D341Med (cell line): ENCODE data around the gene SPRED1.

Experiments
- DNase-seq: peaks from one replicate; pipeline ENCODE4 v3.0.0; 2012; ENCODE audit warnings: low spot score

Gene SPRED1

DNA sequence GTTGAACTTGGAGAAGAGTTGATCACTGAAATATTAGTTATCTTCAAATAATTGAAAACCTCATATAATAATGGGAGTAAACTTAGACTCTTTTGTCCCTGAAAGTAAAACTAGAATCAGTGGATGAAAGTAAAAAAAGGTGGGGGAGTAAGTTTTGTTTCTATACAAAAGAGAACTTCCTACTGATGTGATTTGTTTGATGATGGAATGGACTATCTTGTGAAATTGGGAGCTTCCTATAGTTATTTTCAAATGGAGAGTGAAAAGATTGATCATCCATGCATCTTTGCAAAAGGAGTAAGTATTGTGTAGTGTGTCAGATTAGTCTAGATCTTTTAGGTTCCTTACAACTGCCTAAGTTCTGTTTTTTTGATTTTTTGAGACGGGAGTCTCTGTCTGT is 28.4 kb downstream of the SPRED1 start:
- no peak for DNase-seq

DNA sequence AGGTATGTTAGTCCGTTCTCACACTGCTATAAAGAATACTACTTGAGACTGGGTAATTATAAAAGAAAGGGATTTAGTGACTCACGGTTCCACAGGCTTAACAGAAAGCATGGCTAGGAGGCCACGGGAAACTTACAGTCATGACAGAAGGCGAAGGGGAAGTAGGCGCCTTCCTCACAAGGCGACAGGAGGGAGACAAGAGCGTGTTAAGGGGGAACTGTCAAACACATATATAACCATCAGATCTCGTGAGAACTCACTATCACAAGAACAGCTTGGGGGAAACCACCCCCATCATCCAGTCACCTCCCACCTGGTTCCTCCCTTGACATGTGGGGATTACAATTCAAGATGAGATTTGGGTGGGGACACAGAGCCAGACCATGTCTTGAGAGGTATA is 30.4 kb downstream of the SPRED1 start:
- no peak for DNase-seq

- DNase-seq, result no peak
Measured at GRCh38 chr15:38285456-38285855, 32.8 kb downstream of the SPRED1 start.

DNA sequence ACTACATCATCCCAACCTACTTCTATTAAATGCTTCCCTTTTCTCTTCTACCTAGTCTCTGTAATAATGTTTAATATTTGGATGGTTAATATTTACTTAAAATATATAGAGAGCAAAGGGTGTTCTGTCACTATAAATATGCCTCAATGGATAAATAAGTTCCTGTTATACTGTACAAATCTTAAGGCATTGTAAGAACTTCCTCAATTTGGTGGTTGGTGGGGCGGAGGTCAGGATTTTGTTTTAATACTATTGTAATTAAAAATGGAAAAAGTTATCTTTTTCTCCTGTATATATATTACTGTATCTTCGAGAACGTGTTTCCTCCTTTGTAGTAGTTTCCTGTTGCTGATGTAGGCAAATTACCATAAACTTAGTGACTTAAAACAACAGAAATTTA is 41.5 kb downstream of the SPRED1 start:
- DNase-seq, result no peak

DNA sequence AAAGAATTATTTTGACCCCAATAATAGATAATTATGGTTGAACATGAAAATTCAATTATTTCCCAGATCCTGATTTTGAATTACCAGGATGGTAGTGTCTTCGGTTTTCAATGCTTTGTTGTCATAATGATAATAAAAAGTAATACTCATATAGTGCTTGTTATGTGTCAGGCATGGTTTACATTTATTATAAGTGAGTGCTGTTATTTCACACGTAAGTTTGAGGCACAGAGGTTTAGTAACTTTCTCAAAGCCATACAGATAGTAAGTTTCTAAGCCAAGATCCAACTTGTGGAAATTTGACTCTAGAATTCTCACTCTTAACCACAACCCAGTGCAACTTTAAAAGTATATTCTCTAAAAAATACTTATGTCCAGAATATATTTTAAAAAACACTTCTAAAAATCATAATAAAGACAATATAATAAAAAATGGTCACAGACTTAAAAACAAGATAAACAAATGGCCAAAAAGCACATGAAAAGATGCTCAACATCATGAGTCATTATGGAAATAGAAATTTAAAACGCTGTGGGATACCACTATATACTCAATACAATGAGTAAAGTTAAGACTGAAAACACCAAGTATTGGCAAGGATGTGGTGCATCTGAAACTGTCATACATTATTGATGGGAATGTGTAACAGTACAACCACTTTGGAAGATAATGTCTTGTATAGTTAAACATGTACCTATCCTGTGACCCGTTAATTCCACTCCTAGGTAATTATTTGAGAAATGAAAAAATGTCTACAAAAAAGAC is 45.2 kb downstream of the SPRED1 start:
- DNase-seq, result no peak

- DNase-seq, result no peak
Measured at GRCh38 chr15:38299216-38299615, 46.6 kb downstream of the SPRED1 start.

GRCh38 chr15:38300395-38300794 is 47.8 kb downstream of the SPRED1 start:
- DNase-seq, result no peak

DNA sequence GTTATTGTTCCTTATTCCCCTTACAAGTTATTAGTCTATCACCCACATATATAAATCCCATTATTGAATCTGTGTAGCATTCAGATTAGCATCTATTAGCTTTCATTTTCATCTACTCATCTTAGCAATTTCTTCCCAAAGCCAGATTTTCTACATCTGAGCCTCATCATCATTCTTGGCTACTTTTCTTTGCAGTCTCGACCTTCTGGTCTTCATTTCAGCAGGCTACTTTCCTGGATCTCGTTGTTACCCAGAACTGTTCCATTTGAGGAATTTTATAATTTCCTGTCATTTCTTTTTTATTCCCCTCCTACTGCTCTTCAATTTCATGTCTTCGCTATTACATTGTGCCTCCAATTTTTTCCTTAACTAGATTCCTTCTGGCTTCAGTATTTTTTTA is 51.8 kb downstream of the SPRED1 start:
- no peak for DNase-seq

GRCh38 chr15:38307251-38307650 is 54.6 kb downstream of the SPRED1 start:
- no peak for DNase-seq

DNA sequence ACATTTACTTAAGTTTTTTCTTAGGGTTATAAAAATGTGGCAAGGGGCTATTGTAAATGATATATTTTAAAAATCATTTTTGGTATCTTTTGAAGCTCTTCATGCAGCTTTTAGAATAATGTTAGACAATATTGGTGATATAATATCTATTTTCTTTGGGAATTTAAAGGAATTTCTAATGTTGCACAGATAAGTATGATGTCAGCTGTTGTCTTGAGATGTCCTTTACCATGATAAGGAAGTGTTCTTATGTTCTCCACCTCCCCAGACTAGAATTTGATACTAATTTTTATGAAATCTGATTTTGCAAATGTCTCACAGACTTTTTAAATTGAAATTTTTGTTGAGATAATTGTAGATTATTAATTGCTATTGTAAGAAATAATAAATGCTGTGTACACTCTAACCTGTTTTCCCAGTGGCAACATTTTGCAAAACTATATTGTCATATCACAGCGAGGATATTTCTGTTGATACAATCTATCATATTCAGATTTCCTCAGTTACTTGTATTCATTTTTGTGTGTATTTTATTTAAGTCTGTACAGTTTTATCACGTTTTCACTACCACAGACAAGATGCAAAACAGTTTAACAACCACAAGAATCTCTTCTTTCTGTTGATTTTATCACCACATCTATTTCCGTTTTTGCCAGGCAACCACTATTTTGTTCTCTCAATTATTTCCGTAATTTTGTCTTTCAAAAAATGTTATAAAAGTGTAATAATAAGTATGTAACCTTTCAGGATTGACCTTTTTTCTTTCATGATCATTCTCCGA is 55.4 kb downstream of the SPRED1 start:
- no peak for DNase-seq

- DNase-seq, result no peak
Measured at GRCh38 chr15:38308797-38309196, 56.2 kb downstream of the SPRED1 start.

- no peak for DNase-seq
Measured at GRCh38 chr15:38312190-38312589, 59.6 kb downstream of the SPRED1 start.

- no peak for DNase-seq
Measured at GRCh38 chr15:38316311-38316710, 63.7 kb downstream of the SPRED1 start.

- DNase-seq, result no peak
Measured at GRCh38 chr15:38320181-38320580, 67.5 kb downstream of the SPRED1 start.

DNA sequence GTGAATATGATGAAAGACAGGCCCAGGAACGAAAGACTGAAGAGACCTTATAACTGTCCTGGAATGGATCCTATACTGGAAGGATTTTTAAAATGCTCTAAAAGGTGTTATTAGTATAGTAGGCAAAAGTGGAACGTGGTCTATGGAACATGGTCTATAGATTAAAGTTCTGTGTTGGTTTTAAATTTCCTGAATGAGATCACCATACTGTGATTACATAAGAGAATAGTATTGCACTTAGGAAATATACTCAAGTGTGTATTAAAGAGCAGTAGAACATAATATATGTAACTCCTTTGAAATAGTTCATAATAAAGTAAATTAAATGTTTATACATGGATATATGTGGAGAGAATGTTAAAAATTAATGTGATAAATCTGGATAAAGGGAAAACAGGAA is 68.2 kb downstream of the SPRED1 start:
- no peak for DNase-seq

GRCh38 chr15:38323895-38324294 is 71.3 kb downstream of the SPRED1 start:
- DNase-seq, result no peak

- DNase-seq, result no peak
Measured at GRCh38 chr15:38324939-38325647, 72.5 kb downstream of the SPRED1 start.

DNA sequence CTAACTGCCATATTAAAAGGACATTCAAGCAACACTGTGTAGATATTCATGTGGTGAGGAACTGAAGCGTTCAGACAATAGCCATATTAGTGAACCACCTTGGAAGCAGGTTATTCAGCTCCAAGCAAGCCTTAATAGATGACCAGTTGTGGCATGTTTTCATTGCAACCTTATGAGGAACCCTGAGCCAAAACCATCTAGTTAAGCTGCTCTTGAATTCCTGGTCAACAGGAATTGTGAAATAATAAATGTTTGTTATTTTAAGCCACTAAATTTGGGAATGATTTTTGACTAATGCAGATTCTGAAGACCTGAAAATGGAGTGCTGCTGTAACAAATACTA is 73.0 kb downstream of the SPRED1 start:
- DNase-seq, result no peak

GRCh38 chr15:38332711-38333110 is 80.1 kb downstream of the SPRED1 start:
- DNase-seq, result no peak

DNA sequence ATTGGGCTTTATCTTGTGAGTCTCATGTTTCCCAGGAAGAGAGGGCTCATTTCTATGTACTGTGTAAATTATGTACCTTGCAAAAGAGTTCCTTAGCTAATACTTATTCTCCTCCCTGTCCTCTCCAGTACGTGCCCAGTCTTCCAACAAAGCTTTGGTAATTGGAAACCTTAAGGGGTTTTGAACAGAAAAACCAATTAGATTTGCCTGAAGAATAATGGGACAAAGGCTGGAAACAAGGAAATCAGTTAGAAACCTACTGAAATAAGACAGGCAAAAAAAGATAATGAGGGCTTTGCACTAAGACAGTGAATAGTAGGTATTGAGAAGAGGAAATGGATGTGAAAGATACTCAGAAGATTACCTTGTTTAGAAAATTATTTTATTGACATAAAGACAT is 82.5 kb downstream of the SPRED1 start:
- no peak for DNase-seq

DNA sequence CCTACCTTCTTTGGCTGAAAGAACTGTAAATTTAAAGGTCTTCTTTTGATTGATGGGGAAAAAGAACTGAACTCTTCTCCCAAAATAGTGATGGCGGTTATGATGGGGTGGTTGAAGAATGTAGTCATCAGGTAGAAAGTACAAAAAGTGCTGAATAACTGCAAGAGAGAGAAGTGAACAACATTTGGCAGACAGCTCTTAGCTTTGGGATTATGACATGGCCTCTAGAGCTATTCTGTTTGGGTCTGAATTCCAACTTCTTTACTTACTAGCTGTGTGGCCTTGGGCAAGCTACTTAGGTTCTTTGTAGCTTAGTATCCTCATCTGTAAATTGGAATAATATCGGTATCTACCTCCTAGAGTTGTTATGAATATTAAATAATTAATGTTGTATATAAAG is 91.7 kb downstream of the SPRED1 start:
- DNase-seq, result no peak

- DNase-seq, result no peak
Measured at GRCh38 chr15:38349251-38349650, 96.6 kb downstream of the SPRED1 start.

DNA sequence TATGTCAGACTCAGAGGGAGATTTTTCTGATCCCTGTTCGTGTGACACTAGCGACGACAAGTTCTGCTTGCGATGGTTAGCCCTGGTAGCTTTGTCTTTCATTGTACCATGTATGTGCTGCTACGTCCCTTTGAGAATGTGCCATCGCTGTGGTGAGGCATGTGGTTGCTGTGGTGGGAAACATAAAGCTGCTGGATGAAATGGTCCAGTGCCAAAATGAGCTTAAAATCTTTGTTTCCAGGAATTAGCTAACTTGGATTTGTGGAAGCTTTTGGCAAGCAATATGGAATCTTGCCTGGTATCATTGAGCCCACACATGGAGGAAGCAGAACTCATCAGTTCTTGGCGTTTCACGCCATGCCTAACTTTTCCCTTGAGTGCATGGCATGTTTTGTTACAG is 98.8 kb downstream of the SPRED1 start:
- DNase-seq, result no peak
